ENCODE results near the gene PRKG2. TPM values are rescaled to one million over a fixed set of nuclear protein-coding genes. Genes with fewer than 3 reads are reported as not detected.
"Not testable (repeated sequence)": the region's sequence is repeated elsewhere in the genome, so short reads cannot be mapped to it uniquely, and the experiment has no call there.

The PRKG2 gene
- total and polyA plus RNA-seq, 4 donors = 0.13 to 2.5 (median 0.23) TPM

DNA sequence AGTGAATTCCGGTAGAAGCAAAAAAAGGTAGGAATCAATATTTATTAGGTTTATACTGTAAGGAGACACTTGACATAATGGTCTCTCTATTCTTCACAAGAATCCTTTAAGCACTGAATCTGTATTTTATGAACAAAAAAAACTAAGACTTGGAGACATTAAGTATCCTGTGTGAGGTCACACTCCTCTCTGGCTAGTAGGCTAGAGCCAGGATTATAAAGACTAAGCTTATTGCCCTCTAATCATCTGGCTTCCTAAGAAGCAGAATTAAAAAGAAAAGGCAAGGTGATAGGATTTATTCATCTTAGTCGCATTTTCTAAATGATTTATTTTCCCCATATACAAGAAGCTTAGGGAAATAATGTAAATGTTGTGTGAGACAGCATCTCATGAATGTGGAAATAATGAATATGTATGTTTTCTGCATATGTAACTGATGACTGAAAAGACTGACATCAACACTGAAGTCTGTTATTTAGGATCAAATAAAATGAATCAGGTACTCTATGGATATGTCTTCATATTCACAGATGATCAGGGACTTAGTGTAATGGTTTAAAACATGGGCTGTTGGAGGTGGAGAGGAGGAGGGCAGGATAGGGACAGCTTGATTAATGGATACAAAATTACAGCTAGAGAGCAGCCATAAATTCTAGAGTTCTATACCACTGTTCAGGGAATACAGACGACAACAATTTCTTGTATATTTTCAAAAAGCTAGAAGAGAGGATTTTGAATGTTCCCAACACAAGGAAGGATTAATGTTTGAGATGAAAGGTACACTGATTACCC, 30.4 kb upstream of the PRKG2 start:
- Histone ChIP-seq H3K36me3 (ENCODE audit: control insufficient read depth in 1 of 2, insufficient read depth in 2 of 2, low read length in 1 of 2) (no peaks in the 10 kb centered on the region), H3K9me3 (ENCODE audit: control insufficient read depth, low read length) (no peaks in the 10 kb centered on the region), H3K4me3 (ENCODE audit: low read length in 2 of 2) (no peak overlapping the region), H3K27me3 (ENCODE audit: control insufficient read depth in 1 of 2, insufficient read depth in 2 of 2, low read length in 1 of 2) (no peaks in the 10 kb centered on the region), H3K27ac (ENCODE audit: low read depth in 1 of 2, low read length in 2 of 2) (no peak overlapping the region), H3K4me1 (ENCODE audit: control insufficient read depth in 1 of 2, insufficient read depth in 2 of 2, low read length in 2 of 2) (no peaks in the 10 kb centered on the region)
- intact Hi-C loops (cut with DNase I) = no loop called here
- 58 to 61% methylated on average over 3 of the region's 3 CpGs for WGBS, 2 donors
- DNase-seq (no peak), ATAC-seq (ENCODE audit: low FRiP score) (no peak)

- Histone ChIP-seq H3K36me3 (ENCODE audit: control insufficient read depth in 1 of 2, insufficient read depth in 2 of 2, low read length in 1 of 2) (no peaks in the 10 kb centered on the region), H3K27ac (ENCODE audit: low read depth in 1 of 2, low read length in 2 of 2) (no peak overlapping the region), H3K9me3 (ENCODE audit: control insufficient read depth, low read length) (no peaks in the 10 kb centered on the region), H3K4me3 (ENCODE audit: low read length in 2 of 2) (no peak overlapping the region), H3K4me1 (ENCODE audit: control insufficient read depth in 1 of 2, insufficient read depth in 2 of 2, low read length in 2 of 2) (no peaks in the 10 kb centered on the region), H3K27me3 (ENCODE audit: control insufficient read depth in 1 of 2, insufficient read depth in 2 of 2, low read length in 1 of 2) (no peaks in the 10 kb centered on the region)
- ATAC-seq (ENCODE audit: low FRiP score) (no peak), DNase-seq (no peak)
- intact Hi-C loops (cut with DNase I) = no loop called here
Observed at GRCh38 chr4:81237791-81238190, 22.8 kb upstream of the PRKG2 start.

GRCh38 chr4:81235982-81236749, 21.1 kb upstream of the PRKG2 start:
- WGBS, 2 donors = 85 to 86% methylated on average over 23 of the region's 23 CpGs
- H3K27ac ChIP-seq (ENCODE audit: low read depth in 1 of 2, low read length in 2 of 2) = no peak overlapping the region
- no peak overlapping the region for H3K4me3 ChIP-seq (ENCODE audit: low read length in 2 of 2)

DNA sequence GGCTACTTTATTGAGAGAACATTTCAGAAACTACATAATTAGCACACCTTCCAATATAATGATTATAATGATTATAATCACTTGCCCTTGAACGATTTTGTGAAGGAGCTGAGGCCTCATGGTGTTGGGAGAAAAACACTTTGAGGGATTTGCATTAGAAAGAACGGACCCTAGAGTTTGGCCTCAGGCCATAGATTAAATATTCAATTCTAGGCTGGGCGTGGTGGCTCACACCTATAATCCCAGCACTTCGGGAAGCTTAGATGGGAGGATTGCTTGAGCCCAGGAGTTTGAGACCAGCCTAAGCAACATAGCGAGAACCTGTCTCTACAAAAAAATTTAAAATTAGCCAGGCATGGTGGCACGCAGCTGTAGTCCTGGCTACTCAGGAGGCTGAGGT, 12.9 kb upstream of the PRKG2 start:
- intact Hi-C loops (cut with DNase I) = no loop called here
- no peak overlapping the region for H3K27ac ChIP-seq (ENCODE audit: low read depth in 1 of 2, low read length in 2 of 2)
- no peak overlapping the region for H3K4me3 ChIP-seq (ENCODE audit: low read length in 2 of 2)
- no peak for ATAC-seq (ENCODE audit: low FRiP score)
- no peaks in the 10 kb centered on the region for H3K36me3 ChIP-seq (ENCODE audit: control insufficient read depth in 1 of 2, insufficient read depth in 2 of 2, low read length in 1 of 2)
- 69 to 75% methylated on average over 6 of the region's 6 CpGs for WGBS, 2 donors
- H3K9me3 ChIP-seq (ENCODE audit: control insufficient read depth, low read length) = no peaks in the 10 kb centered on the region
- H3K4me1 ChIP-seq (ENCODE audit: control insufficient read depth in 1 of 2, insufficient read depth in 2 of 2, low read length in 2 of 2) = no peaks in the 10 kb centered on the region
- H3K27me3 ChIP-seq (ENCODE audit: control insufficient read depth in 1 of 2, insufficient read depth in 2 of 2, low read length in 1 of 2) = no peaks in the 10 kb centered on the region
- DNase-seq = no peak

More at GRCh38 chr4:81235982-81236749, 21.1 kb upstream of the PRKG2 start:
- H3K27me3 ChIP-seq (ENCODE audit: control insufficient read depth in 1 of 2, insufficient read depth in 2 of 2, low read length in 1 of 2) = no peaks in the 10 kb centered on the region
- no peaks in the 10 kb centered on the region for H3K9me3 ChIP-seq (ENCODE audit: control insufficient read depth, low read length)
- no peaks in the 10 kb centered on the region for H3K36me3 ChIP-seq (ENCODE audit: control insufficient read depth in 1 of 2, insufficient read depth in 2 of 2, low read length in 1 of 2)
- intact Hi-C loops (cut with DNase I) = no loop called here
- DNase-seq (no peak), ATAC-seq (ENCODE audit: low FRiP score) (no peak)
- no peaks in the 10 kb centered on the region for H3K4me1 ChIP-seq (ENCODE audit: control insufficient read depth in 1 of 2, insufficient read depth in 2 of 2, low read length in 2 of 2)

GRCh38 chr4:81227138-81227537, 12.1 kb upstream of the PRKG2 start:
- no peaks in the 10 kb centered on the region for H3K9me3 ChIP-seq (ENCODE audit: control insufficient read depth, low read length)
- no peaks in the 10 kb centered on the region for H3K27me3 ChIP-seq (ENCODE audit: control insufficient read depth in 1 of 2, insufficient read depth in 2 of 2, low read length in 1 of 2)
- no peak for ATAC-seq (ENCODE audit: low FRiP score)
- H3K4me1 ChIP-seq (ENCODE audit: control insufficient read depth in 1 of 2, insufficient read depth in 2 of 2, low read length in 2 of 2) = no peaks in the 10 kb centered on the region
- no peak overlapping the region for H3K27ac ChIP-seq (ENCODE audit: low read depth in 1 of 2, low read length in 2 of 2)
- WGBS, 2 donors = 74 to 79% methylated on average over 4 of the region's 4 CpGs
- no peaks in the 10 kb centered on the region for H3K36me3 ChIP-seq (ENCODE audit: control insufficient read depth in 1 of 2, insufficient read depth in 2 of 2, low read length in 1 of 2)
- intact Hi-C loops (cut with DNase I) = no loop called here
- H3K4me3 ChIP-seq (ENCODE audit: low read length in 2 of 2) = no peak overlapping the region
- no peak for DNase-seq

DNA sequence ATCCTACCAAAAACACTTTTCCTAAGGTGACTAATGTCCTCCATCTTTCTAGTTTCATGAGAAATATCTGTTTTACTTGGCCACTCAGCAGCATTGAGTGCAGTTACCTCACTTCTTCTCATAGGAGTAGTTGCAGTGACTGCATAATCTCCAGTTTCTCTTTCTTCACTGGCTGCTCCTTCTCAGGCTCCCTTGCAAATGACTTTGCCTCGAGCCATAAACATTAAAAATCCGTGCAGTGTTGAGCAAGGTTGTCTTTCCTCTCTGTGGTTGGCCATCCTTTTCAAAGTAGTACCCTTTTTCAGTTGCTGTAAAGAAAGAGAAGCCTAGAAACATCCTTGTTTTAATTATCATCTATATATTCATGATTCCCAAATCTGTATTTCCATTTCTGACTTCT, 10.2 kb upstream of the PRKG2 start:
- DNase-seq (no peak), ATAC-seq (ENCODE audit: low FRiP score) (no peak)
- H3K27ac ChIP-seq (ENCODE audit: low read depth in 1 of 2, low read length in 2 of 2) = no peak overlapping the region
- no peaks in the 10 kb centered on the region for H3K36me3 ChIP-seq (ENCODE audit: control insufficient read depth in 1 of 2, insufficient read depth in 2 of 2, low read length in 1 of 2)
- no peak overlapping the region for H3K4me3 ChIP-seq (ENCODE audit: low read length in 2 of 2)
- no peaks in the 10 kb centered on the region for H3K9me3 ChIP-seq (ENCODE audit: control insufficient read depth, low read length)
- intact Hi-C loops (cut with DNase I) = no loop called here
- WGBS, 2 donors = 49 to 50% methylated on average over 2 of the region's 2 CpGs
- H3K27me3 ChIP-seq (ENCODE audit: control insufficient read depth in 1 of 2, insufficient read depth in 2 of 2, low read length in 1 of 2) = no peaks in the 10 kb centered on the region
- H3K4me1 ChIP-seq (ENCODE audit: control insufficient read depth in 1 of 2, insufficient read depth in 2 of 2, low read length in 2 of 2) = no peaks in the 10 kb centered on the region

DNA sequence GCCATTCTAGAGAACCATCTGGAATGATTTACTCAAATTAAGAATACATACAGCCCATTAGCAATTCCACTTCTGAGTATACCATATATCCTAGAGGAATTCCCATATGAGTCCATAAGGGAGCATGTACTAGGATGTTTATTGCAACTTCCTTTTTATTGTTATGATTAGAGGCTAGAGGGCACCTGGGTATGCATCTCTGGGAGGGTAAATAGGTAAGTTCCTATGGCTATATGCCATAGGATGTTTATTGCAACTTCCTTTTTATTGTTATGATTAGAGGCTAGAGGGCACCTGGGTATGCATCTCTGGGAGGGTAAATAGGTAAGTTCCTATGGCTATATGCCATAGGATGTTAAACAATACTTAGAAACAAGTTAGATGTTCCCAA, 7.1 kb upstream of the PRKG2 start:
- DNase-seq; intact Hi-C loops (cut with DNase I); H3K27ac ChIP-seq (ENCODE audit: low read depth in 1 of 2, low read length in 2 of 2); H3K9me3 ChIP-seq (ENCODE audit: control insufficient read depth, low read length); ATAC-seq (ENCODE audit: low FRiP score); H3K27me3 ChIP-seq (ENCODE audit: control insufficient read depth in 1 of 2, insufficient read depth in 2 of 2, low read length in 1 of 2); H3K36me3 ChIP-seq (ENCODE audit: control insufficient read depth in 1 of 2, insufficient read depth in 2 of 2, low read length in 1 of 2); H3K4me1 ChIP-seq (ENCODE audit: control insufficient read depth in 1 of 2, insufficient read depth in 2 of 2, low read length in 2 of 2); H3K4me3 ChIP-seq (ENCODE audit: low read length in 2 of 2): not testable (repeated sequence)

- ATAC-seq (ENCODE audit: low FRiP score) (no peak), DNase-seq (no peak)
- Histone ChIP-seq H3K4me1 (ENCODE audit: control insufficient read depth in 1 of 2, insufficient read depth in 2 of 2, low read length in 2 of 2) (no peaks in the 10 kb centered on the region), H3K4me3 (ENCODE audit: low read length in 2 of 2) (no peak overlapping the region), H3K27me3 (ENCODE audit: control insufficient read depth in 1 of 2, insufficient read depth in 2 of 2, low read length in 1 of 2) (no peaks in the 10 kb centered on the region), H3K9me3 (ENCODE audit: control insufficient read depth, low read length) (no peaks in the 10 kb centered on the region), H3K27ac (ENCODE audit: low read depth in 1 of 2, low read length in 2 of 2) (no peak overlapping the region), H3K36me3 (ENCODE audit: control insufficient read depth in 1 of 2, insufficient read depth in 2 of 2, low read length in 1 of 2) (no peaks in the 10 kb centered on the region)
- intact Hi-C loops (cut with DNase I) = no loop called here
- 76 to 77% methylated on average over 3 of the region's 3 CpGs for WGBS, 2 donors
Observed at GRCh38 chr4:81221303-81222081, 6.5 kb upstream of the PRKG2 start.

Data from aorta (tissue), 5 donors.